HG03378 (cell line): ENCODE measurements around the gene CPSF3.
"Not testable (repeated sequence)": the region's sequence is repeated elsewhere in the genome, so short reads cannot be mapped to it uniquely, and the experiment has no call there.

Experiments used
- ATAC-seq: cut with Tn5 transposase; IDR thresholded peaks from one replicate; pipeline ENCODE4 v1.9.1; 2021; ENCODE audit warnings: mild to moderate bottlenecking, moderate library complexity; ENCODE audit not compliant: unreplicated experiment

The CPSF3 gene

DNA sequence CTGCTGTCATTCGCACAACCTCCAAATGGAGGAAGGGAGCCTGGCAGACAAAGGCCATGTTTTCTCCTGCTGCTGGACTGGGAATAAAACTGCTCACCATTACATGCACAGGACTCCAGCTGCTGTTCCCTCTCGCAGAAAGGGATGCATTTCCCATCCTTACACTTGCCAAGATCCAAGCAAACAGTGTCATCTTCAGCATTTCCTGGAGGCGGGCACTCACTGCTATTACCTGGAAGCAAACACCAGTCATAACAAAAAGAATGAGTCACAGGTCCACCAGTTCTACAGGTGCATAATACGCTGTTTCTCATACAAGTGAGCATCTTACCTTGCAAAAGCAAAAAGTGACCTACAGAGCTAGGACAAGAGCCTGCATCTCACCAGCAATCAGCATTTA lies 73.6 kb downstream of the CPSF3 start:
- ATAC-seq: no peak

DNA sequence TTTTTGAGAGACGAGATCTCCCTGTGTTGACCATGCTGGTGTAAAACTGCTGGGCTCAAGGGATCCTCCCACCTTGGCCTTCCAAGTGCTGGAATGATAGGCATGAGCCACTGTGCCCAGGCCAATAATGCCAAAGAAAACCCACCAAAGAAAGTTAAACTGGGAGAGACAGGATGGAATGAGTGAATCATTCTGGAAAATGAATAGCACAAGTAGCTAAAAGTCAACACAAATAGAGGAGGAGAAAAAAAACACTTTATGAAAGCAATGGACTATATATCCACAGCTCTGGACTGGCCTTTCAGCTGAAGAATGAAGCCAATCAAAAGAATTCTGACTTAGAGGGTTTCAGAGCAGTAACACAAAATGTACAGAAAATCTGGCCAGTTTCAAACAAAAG lies 74.8 kb downstream of the CPSF3 start:
- ATAC-seq: no peak

DNA sequence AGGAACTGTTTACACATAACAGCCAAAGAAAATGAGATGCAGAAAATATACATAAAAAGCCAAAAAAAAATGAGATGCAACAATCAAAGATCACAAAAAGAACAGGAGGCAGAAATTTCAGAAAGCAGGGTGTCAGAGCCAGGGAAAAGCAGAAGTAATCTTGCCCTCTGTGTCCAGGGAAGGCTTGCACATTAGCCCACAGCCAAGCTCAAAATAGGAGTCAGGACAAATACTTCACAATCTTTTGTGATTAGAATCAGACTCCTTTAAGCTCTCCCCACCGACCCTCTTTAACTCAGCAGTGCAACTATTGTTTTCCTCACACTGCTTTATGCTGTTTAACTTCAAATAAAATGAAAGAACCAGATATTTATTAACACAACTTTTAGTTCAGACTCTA lies 85.5 kb downstream of the CPSF3 start:
- no peak for ATAC-seq

DNA sequence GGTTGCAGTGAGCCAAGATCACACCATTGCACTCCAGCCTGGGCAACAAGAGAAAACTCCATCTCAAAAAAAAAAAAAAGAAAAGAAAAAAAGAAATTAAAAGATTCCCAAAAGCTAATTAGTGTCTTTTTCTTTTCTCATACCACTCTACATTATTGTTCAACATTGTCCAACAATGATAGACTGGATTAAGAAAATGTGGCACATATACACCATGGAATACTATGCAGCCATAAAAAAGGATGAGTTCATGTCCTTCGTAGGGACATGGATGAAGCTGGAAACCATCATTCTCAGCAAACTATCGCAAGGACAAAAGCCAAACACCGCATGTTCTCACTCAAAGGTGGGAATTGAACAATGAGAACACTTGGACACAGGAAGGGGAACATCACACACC lies 90.5 kb downstream of the CPSF3 start:
- not testable (repeated sequence) for ATAC-seq

DNA sequence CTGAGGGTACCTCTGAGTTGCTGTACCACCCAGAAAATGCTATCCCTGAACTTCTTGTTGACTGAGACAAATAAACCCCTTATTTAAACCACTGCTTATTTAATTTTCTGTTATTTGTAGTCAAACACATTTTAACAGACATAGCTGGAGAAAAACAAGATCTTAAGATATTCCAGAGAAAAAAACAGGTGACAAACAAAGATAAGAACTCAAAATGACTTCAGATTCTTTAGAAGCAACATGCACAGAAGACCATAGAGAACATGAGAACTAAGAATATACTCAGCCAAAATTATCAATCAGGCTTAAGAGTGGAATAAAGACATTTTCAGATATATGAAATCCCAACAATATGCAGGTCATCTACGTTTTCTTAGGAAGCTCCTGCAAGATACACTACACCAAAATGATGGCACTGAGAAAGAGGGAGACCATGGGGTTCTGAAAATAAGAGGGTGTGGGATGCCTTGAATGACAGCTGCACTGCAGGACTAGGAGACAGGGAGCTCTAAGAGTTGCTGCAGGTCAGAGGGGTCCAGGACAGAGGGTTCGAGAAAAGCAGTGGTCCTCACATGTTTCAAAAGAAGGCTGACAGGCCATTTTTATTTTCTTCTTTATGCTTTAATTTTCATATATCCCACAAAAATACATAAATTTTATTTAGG lies 93.8 kb downstream of the CPSF3 start:
- ATAC-seq: no peak

DNA sequence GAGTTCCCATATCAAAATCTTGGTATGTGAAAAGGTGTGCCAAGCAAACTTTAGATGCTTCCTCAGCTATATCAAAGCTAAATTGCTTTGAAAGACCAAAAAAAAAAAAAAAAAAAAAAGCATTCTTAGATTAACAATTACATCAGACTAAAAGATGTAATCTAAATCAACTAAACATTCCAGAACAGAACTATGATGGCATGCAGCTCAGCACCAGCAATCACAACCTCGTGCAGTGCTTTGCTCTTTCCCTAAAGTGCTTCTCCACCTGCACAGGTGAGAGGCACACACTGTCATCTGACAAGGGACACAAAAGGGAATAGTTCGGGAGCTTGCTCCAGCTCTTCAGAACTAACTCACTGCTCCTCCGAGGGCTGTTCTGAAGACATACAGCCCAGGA lies 94.7 kb downstream of the CPSF3 start:
- no peak for ATAC-seq

DNA sequence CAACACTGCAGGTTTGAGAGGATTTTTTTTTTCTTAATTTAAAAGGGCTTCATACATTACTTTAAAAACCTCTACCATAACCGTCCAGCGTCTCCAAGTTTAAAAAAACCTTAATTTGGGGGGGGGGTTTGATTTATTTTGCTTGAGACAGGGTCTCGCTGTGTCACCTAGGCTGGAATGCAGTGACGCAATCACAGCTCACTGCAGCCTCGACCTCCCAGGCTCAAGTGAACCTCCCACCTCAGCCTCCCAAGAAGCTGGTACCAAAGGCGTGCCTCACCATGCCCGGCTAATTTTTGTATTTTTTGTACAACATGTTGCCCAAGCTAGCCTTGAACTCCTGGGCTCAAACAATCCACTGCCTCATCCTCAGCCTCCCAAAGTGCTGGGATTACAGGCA lies 95.3 kb downstream of the CPSF3 start:
- no peak for ATAC-seq

DNA sequence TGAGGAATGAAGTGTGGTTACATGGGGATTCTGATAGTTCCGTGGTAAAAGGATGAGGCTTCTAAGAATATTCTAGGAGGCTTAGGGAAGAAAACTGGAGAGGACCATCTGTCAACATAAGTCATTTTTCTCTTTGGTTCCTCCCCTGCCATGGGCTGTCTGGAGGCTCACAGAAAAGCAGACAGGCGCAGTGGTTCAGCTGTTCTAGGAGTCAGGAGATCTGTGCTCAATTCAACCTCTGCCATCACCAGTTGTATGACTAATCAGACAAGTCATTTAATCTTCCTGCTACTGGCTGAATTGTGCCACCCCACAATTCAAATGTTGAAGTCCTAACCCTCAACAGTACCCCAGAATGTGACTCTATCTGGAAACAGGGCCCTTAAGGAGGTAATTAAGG lies 95.8 kb downstream of the CPSF3 start:
- ATAC-seq: no peak
